CD4-positive, alpha-beta T cell treated with Interferon alpha-2 for 1 hour (primary cell): Measurements from ENCODE around the gene LIPJ.

Experiments
- DNase-seq, 2 donors: peaks; one replicate each; pipeline ENCODE4 v3.0.0-alpha.2; 2020 to 2022

Gene LIPJ, protein sequence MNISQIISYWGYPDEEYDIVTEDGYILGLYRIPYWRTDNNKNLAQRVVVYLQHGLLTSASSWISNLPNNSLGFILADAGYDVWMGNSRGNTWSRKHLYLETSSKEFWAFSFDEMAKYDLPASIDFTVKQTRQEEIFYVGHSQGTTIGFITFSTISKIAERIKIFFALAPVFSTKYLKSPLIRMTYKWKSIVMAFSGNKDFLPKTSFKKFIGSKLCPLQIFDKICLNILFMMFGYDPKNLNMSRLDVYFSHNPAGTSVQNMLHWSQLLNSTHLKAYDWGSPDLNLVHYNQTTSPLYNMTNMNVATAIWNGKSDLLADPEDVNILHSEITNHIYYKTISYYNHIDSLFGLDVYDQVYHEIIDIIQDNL

GRCh38 chr10:88586462-88586861 lies at the start of gene LIPJ:
Gene LIPJ (plus strand): TSS chr10:88586762. CDS start chr10:88590688, 3,926 bp downstream.
- DNase-seq, result no peak

- DNase-seq, result no peak
Observed at GRCh38 chr10:88537322-88537721, 49.2 kb upstream of the LIPJ start.

- DNase-seq, result no peak
Observed at GRCh38 chr10:88538048-88538447, 48.5 kb upstream of the LIPJ start.

DNA sequence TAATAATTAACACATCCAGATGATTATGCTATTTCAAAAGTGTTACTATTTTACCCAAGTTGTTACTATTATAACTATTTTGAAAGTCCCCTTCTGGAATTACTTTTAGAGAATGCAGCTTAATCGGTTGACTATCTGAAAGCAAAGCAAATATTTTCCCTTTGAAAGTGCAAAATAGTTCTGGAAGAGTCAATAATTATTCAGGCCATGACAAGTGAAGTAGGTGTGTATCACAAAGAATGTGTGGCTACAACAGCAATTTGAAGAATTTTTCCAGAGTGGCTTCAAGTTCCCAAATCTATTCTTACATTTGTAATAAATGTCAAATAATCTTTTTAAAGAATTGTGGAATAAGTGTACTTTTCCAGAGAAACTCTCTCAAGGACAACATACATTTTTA lies 46.2 kb upstream of the LIPJ start:
- DNase-seq, result no peak

GRCh38 chr10:88541116-88541626 lies 45.4 kb upstream of the LIPJ start:
- DNase-seq, result no peak

DNA sequence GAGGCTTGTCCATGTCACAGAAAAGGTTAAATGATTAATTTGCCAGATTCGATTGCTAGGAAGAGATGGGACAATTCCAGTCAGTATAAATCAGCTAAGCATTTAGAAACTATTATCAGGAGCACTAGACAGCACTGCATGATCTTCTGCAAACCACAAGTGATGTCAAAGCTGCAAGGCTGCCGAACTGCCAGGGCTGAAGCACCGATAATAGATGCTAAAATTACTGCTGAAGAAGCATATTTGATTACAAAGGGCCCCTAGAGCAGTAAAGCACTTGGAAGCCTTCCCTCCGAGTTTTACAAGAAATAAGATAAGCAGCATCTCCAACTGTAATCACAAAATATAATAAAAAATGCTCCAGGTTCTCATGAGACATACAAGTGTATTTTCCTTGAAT lies 44.0 kb upstream of the LIPJ start:
- no peak for DNase-seq

DNA sequence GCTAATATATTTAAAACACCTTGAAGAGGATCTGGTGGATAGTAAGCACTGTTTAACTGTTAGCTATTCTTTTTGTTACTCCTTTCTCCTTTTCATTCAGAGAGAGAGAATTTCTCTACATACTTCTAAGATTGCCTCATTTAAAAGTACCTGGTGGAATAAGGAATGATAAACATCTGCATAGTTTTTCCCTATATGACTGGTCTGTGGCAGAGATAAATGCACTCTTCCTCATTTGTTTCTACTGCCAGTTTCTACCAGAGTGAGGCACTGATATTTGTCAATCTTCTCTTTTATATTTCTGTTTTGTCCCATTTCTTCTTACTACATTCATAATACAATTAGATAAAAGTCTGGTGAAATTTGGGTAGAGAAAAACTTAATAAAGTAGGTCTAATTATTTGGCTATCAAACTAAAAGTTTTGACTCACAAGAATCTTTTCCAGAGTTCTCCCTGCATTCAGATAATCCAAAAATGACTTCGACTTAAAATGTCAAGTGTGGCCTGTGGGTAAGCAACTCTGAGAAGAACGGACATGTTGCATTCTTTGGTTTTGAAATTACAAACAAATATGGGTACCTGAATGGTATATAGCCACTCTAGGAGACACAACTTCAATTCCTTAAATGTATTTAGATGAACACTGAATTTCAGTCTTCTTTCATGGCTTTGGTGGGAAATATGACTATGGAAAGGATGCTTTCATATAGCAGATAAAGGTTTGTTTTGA lies 42.3 kb upstream of the LIPJ start:
- DNase-seq, result no peak

GRCh38 chr10:88545359-88545758 lies 41.2 kb upstream of the LIPJ start:
- no peak for DNase-seq

GRCh38 chr10:88546497-88546896 lies 40.1 kb upstream of the LIPJ start:
- no peak for DNase-seq

DNA sequence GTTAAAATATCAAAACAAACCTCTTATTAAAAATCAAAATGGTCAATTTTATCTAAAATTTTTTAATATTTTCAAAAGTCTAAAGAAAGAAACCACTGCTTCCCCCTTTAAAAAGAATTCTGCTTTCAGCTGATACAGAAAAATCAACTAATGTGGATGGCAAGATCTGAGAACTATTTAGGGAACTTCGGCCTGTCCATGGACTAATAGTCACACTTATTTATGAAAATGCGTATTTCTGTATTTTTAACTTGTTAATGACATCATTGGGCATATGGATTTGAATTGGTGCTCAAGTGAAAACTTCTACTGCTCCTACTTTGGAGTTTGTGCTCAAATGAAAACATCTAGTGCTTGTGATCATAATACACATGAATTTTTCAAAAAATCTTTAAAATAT lies 35.3 kb upstream of the LIPJ start:
- DNase-seq, result no peak

GRCh38 chr10:88553116-88553752 lies 33.3 kb upstream of the LIPJ start:
- peak; percentile 45 to 66 for DNase-seq

- no peak for DNase-seq
Observed at GRCh38 chr10:88555190-88555908, 31.2 kb upstream of the LIPJ start.

DNA sequence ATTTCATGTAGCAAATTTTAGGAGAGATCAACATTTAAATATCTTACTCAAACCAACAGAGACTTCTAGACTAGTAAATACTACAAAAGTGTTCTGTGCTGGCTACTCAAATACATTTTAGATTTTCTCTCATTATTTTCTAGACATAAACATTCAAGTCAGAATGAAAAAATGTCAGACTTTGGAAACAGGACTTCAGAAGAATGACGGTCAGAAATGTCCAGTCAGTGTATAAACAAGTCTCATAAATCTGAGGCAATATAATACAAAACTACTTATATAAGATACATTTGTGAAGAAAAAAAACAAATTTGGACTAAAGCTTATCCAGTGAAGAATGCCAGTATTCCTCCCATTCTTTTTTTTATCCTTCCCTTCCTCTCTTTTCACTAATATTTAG lies 29.3 kb upstream of the LIPJ start:
- DNase-seq, result no peak

GRCh38 chr10:88557658-88558057 lies 28.9 kb upstream of the LIPJ start:
- no peak for DNase-seq

DNA sequence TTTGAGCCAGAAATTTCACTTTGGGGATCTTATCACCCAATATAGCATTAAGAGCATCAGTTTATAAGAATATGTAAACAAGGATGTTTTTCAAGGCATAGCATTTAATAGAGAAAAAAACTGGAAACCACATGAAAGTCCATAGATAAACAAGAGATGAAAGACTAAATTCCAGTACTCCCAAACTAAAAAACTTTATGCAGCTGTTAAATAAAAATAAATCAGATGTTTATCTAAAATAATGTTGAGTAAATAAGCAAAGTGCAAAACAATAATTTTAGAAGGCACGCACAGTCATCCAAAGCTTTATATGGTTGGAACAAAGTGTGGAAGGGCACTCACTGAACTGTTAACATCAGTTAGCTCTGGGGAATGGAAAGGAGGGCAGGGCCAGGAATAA lies 24.4 kb upstream of the LIPJ start:
- DNase-seq, result no peak

GRCh38 chr10:88565072-88565471 lies 21.5 kb upstream of the LIPJ start:
- peak in 1 of 2 donors; percentile 13 for DNase-seq

- no peak for DNase-seq
Observed at GRCh38 chr10:88582411-88582805, 4.2 kb upstream of the LIPJ start.

DNA sequence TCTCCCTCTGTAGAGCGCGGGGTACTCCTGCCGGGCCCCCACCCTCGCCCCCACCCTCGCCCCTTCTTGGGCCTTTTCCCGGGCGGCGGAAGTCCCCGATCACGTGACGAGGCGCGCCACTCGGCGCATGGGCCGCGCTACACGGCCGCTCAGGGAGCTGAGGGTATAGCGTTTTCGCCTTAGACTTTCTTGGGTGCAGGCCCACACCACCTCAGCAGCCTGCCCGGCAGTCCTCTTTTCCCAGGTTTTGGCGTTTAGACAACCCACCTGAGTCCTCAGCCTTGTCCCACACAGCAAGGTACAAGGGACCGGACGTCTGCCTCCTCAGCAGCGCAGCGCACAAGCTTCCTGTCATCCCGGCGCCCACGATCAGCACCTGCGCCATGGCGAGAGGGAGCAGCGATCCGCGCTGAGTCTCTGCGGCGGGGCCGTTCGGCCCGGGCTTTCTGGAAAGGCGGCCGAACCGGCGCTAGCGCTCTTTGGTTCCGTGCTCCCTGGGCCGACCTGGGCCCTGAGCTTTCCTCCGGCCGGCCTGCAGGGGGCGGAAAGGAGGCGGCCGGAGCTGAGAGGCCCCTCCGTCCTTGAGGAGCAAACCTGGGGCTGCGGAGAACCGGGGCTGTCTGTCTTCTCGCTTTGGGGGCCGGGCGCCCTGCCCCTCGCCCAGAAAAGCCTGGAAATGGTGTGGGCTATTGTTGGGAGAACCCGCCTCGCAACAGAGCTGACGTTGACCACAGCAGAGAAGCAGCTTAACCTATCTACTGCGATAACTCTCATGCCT lies 3.6 kb upstream of the LIPJ start, which contains the start of gene RNLS:
RNLS (minus strand) TSS at position 513 of the 778 bp plus-strand sequence.
- DNase-seq, result peak; percentile 70 to 77

DNA sequence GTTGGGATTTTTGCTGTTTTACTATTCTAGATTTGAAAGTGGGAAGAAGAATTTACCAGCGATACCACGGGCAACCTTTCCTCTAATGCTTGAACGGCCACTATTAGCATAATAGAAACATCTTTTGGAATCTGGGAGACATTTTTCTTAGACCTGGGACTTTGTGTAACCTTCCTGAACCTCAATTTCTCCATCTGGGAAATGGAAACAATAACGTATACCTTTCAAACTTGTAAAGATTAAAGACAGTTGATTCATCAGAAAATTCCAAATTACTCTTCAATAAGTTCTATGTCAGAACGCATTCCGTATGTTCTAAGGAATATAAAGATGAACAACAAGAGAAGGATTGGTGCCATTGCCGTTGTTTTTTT lies 3.0 kb upstream of the LIPJ start:
- no peak for DNase-seq

DNA sequence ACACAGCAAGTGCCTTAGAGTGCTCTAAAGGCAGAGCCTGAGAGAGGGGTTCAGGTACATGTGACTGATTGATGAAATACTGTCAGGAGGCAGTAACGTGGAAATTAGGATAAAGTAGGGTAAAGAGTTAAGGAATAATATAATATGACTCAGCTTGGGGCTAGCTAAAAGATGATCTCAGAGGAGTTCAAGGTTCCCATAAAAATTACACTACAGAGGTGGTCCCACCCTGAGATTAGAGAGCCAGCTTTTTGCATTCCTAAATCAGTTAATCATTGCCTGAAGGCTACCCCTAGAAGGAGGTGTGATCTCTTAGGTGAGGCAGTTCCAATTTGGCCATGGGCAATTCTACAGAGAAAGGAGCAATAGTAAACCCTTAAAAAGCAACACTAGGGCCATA lies 5.8 kb downstream of the LIPJ start:
- DNase-seq, result no peak

- no peak for DNase-seq
Observed at GRCh38 chr10:88592906-88593305, 6.3 kb downstream of the LIPJ start.

GRCh38 chr10:88594482-88594881 lies 7.9 kb downstream of the LIPJ start:
- no peak for DNase-seq
